Measurements from ENCODE around the gene KLF2. TPM values are rescaled to one million over a fixed set of nuclear protein-coding genes. Genes with fewer than 3 reads are reported as not detected.

KLF2 gene
- total and polyA plus RNA-seq, 10 of the 15 experiments (the other 5 are each of a cell fraction or from before 2014, with no cell fraction given), result 0.16 to 13.7 (median 1.0) TPM

- TF ChIP-seq BCL3 (IDR thresholded peaks at IDR 0.05; ENCODE audit: borderline replicate concordance, insufficient read depth, low read depth, low read length, poor library complexity, severe bottlenecking) (peak; percentile 88), CREB1 (IDR thresholded peaks at IDR 0.05; ENCODE audit: low read depth) (0 out of 2 replicates have a peak, but pooled peaks have one; percentile 37), HSF1 (IDR thresholded peaks at IDR 0.05; ENCODE audit: low read depth, low read length) (no peak), RAD21 (IDR thresholded peaks at IDR 0.05; ENCODE audit: insufficient read depth, low read depth, low read length) (no peak), IRF3 (IDR thresholded peaks at IDR 0.05) (no peak), WRNIP1 (IDR thresholded peaks at IDR 0.05; ENCODE audit: borderline replicate concordance, low read depth, low read length) (no peak), ATF7 (IDR thresholded peaks at IDR 0.05; ENCODE audit: low read depth) (peak; percentile 64), LARP7 (IDR thresholded peaks at IDR 0.05) (0 out of 2 replicates have a peak, but pooled peaks have one; percentile 42), BCLAF1 (IDR thresholded peaks at IDR 0.05) (no peak), NRF1 (conservative IDR thresholded peaks at IDR 0.05; ENCODE audit: low read depth, low read length) (no peak), SIN3A (IDR thresholded peaks at IDR 0.05; ENCODE audit: low read depth, low read length) (no peak), BACH1 (IDR thresholded peaks at IDR 0.05; ENCODE audit: borderline replicate concordance) (peak; percentile 77; the same call in 1 of the 2 replicates), ZNF687 (IDR thresholded peaks at IDR 0.05) (no peak), CBFB (IDR thresholded peaks at IDR 0.05; ENCODE audit: low read depth) (peak; percentile 96)
Measured at GRCh38 chr19:16338470-16339360, 14.1 kb downstream of the KLF2 start (continued).
